GM18520 (cell line): ENCODE measurements around the gene SFXN2.
"Not testable (repeated sequence)": the region's sequence is repeated elsewhere in the genome, so short reads cannot be mapped to it uniquely, and the experiment has no call there.

Experiments used
- ATAC-seq: cut with Tn5 transposase; IDR thresholded peaks from one replicate; pipeline ENCODE4 v1.9.1; 2021; ENCODE audit not compliant: unreplicated experiment

SFXN2 gene

DNA sequence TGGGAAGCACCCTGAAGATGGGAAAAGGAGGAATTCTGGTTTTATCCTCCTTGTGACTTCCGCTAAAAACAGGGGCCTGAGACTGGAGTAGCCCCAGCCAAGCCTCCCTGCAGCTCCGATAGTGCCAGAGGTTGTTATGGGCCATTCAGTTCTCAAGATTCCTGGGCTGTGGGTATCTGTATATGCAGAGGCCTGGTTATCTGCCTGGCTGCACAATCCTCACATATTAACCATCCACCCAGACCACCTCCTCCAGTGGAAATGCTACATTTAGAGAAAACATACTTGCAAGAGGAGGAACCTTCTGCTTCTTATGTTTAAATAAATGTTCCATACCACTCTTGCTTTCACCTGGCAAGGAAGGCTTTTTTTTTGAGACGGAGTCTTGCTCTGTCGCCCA lies 34.8 kb upstream of the SFXN2 start:
- ATAC-seq, result no peak

DNA sequence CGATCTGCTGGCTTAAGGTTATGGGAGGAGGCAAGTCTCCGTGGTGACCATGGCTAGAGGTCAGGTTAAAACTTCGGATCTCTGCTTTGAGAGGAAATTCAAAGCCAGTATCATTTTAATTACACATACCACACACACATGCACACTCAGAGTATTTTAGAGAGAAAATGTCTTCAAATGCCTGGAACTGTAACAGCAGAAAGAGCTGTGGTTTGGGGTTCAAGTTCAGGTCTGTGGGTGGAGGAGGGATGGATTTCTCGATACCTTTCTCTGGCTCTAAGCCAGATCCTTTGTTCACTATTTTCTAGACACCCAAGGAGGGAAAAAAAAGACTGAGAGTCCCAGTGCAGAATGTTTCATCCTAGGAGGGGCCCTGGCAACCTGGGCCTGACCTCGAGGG lies 32.7 kb upstream of the SFXN2 start:
- no peak for ATAC-seq

- no peak for ATAC-seq
Observed at GRCh38 chr10:102682416-102682815, 32.0 kb upstream of the SFXN2 start.

- no peak for ATAC-seq
Observed at GRCh38 chr10:102682981-102683380, 31.5 kb upstream of the SFXN2 start.

DNA sequence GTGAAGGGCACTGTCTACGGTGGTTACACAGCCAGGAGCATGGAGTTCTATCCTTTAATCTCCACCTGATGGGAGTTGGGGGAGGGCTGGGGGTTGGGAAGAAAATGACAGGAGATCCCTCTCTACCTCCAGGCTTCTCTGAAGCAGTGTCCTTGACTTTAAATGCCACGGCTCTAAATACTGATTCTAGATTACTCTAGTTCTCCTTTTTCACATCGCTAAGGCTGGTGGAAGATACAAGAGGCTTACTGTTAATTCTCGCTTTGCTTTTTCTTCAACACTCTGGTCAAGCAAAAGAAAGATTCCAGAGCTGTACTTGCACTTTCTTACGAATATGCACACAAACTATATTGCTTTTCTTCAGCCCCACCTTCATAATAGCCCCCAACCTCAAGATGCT lies 30.7 kb upstream of the SFXN2 start:
- ATAC-seq, result no peak

DNA sequence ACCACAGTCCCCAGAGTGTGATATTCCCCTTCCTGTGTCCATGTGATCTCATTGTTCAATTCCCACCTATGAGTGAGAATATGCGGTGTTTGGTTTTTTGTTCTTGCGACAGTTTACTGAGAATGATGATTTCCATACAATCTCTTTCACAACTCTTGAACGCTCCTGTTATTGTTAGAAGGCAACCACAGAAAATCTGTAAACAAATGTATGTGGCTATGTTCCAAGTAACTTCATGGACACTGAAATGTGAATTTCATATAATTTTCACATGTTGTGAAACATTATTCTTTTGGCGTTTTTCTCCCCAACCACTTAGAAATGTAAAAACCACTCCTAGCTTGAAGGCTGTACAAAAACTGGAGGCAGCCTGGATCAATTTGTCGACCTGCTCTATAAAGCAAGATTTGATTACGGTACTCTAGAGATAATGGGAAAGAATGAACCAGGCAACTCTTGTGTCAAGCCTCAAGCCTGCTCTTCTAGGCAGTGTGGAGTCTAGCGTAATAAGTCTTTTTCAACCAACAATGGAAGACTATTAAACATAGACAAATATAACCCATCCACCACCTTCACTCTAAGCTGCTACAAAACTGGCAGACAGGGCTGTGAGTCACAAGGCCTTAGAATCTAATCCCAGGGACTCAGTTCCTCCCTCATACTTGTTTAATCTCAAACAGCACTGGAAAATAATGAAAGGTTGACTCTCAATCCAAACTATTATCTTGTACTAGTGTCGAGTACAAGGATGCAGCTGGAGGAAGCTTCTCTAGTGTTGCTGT lies 23.0 kb upstream of the SFXN2 start:
- no peak for ATAC-seq

DNA sequence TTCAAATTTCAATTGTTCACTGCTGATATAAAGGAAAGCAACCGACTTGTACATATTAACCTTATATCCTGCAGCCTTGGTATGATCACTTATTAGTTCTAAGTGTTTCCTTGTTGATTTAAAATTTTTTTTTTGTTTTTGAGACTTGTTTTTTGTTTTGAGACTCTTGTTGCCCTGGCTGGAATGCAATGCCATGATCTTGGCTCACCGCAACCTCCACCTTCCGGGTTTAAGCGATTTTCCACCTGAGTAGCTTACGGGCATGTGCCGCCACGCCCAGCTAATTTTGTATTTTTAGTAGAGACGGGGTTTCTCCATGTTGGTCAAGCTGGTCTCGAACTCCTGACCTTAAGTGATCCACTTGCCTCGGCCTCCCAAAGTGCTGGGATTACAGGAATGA lies 19.0 kb upstream of the SFXN2 start:
- ATAC-seq, result not testable (repeated sequence)

DNA sequence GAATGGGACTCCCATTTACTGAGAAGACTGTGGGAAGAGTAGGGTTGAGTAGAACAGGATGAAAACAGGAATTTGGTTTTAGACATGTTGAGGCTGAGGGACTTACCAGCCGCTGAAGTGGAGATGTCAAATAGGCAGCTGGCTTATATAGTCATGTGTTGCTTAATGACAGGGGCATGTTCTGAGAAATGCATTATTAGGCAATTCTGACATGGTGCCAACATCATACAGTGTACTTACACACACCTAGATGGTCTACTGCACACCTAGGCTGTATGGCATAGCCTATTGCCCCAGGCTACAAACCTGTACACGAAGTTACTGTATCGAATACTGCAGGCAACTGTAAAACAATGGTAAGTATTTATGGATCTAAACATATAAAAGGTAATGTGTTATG lies 17.7 kb upstream of the SFXN2 start:
- ATAC-seq, result no peak

- no peak for ATAC-seq
Observed at GRCh38 chr10:102698894-102699293, 15.5 kb upstream of the SFXN2 start.

DNA sequence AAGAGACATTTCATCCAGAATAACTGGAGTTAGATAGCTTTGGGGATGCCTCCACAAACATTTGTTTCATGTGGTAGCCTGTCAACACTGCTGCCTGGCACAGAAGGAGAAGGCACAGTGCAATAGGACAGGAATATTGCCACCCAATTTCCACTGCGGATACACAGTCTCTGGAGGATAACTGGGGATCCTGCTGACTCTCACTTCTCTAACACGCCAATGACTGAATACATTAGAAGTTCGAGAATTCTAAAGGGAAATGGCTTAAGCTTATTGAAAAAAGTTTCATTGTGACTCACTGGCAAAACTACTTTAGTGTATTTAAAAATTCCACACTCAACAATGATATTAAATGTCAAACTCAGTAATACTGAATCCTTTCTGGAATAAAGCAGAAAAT lies 13.2 kb upstream of the SFXN2 start:
- ATAC-seq, result no peak

DNA sequence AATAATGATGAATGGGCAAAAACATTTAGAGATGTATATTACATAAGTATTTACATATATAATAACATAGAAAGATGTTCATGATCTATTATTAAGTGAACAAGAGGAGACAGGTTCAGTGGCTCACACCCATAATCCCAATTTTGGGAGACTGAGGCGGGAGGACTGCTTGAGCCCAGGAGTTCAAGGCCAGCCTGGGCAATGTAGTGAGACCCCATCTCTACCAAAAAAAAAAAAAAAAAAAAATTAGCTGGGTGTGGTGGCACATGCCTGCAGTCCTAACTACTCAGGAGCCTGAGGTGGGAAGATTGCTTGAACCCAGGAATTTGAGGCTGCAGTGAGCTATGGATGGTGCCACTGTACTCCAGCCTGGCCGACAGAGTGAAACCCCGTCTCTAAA lies 12.6 kb upstream of the SFXN2 start:
- ATAC-seq, result no peak

DNA sequence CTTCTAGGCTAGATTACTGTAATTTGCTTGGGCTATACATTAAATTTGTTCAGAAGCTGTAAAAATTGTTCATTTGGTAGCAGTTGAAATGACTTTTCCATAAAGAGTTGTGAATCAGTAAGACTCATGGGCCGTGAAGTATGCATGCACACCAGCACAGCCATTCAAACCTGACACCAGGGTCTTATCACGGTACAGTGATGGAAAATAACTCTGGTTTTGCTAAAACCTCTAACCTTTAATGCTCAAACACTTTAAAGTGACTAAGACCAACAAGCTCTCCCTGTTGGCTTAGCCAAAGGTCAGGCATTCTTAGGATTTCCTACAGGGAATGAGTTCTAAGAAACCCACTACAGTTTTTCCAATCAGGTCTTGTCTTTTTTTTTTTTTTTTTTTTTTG lies 11.7 kb upstream of the SFXN2 start:
- ATAC-seq, result no peak

- ATAC-seq, result no peak
Observed at GRCh38 chr10:102704915-102705314, 9.5 kb upstream of the SFXN2 start.

- no peak for ATAC-seq
Observed at GRCh38 chr10:102705531-102705930, 8.9 kb upstream of the SFXN2 start.

- no peak for ATAC-seq
Observed at GRCh38 chr10:102710609-102711008, 3.8 kb upstream of the SFXN2 start.

GRCh38 chr10:102712089-102712488 lies 2.3 kb upstream of the SFXN2 start:
- ATAC-seq, result no peak

DNA sequence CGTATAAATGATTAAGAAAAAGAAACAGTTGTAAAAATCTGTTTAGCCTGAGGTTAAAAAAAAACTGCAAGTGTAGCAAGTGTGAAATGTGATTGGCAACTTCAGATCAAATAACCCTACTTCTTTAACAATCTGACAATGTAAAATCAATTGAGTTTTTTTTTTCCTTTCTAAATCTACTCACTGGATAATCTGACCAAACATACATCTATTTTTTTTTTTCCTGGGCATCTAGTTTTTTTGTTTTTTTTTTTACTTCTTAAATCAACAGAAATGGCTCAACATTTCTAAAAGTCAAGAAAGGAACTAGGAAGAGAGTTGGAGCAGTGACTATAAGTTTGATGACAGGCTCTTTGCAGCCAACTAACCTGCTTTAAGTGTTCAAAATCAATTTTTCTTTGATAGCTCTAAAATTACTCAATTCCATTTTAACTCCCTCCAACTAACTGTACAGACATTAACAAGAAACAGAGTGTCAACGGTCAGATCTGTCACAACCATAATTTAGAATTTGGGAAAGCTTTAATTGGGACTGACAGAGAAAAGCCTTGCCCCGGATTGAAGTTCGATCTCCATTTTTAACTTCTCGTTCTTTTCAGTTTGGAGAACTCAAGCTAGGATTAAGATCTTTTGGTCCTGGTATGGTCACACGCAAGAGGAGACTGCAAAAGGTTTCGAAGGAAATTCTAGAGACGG lies 1.4 kb upstream of the SFXN2 start:
- ATAC-seq, result no peak

- peak; percentile 25 for ATAC-seq
Observed at GRCh38 chr10:102713539-102713813, 960 bp upstream of the SFXN2 start.

GRCh38 chr10:102713814-102714620 lies 419 bp upstream of the SFXN2 start, which contains the start of gene ARL3:
Gene ARL3 (minus strand): TSS chr10:102714397. CDS start chr10:102714275, 122 bp downstream.
- peak; percentile 76 for ATAC-seq

- no peak for ATAC-seq
Observed at GRCh38 chr10:102715880-102716279, 1.4 kb downstream of the SFXN2 start.

- not testable (repeated sequence) for ATAC-seq
Observed at GRCh38 chr10:102716900-102717565, 2.6 kb downstream of the SFXN2 start.
